Vagina (tissue), 2 donors: ENCODE data around the gene KRTAP3-1. TPM values are rescaled to one million over a fixed set of nuclear protein-coding genes. Genes with fewer than 3 reads are reported as not detected.

ENCODE experiments used
- DNase-seq, 2 donors: peaks; one replicate each; pipeline ENCODE4 v3.0.0-alpha.2; 2017; ENCODE audit errors: extremely low spot score in 2 of 2
- H3K27ac ChIP-seq: fragments of 200-600 bp; sonication (generic); one replicate; pipeline ENCODE4 v1.5.1; 2019
- H3K27me3 ChIP-seq: fragments of 200-600 bp; sonication (generic); one replicate; pipeline ENCODE4 v1.5.1; 2019
- H3K36me3 ChIP-seq, 2 donors: fragments of 200-600 bp; sonication (generic); one replicate each; pipeline ENCODE4 v1.5.1; 2017 to 2019
- H3K4me1 ChIP-seq: fragments of 200-600 bp; sonication (generic); one replicate; pipeline ENCODE4 v1.5.1; 2019
- H3K4me3 ChIP-seq, 2 donors: fragments of 200-600 bp; sonication (generic); 1 replicate in 1 of 2; 2 replicates in 1 of 2; pipeline ENCODE4 v1.5.1; 2016 to 2019
- H3K9me3 ChIP-seq: fragments of 200-600 bp; sonication (generic); one replicate; pipeline ENCODE4 v1.5.1; 2019
- CTCF ChIP-seq, 3 experiments: fragments of 450-650 bp in 2 of 3; fragments of 200-600 bp in 1 of 3; sonication (generic) in 1 of 3; IDR thresholded peaks; one replicate each; pipeline ENCODE4 v1.5.1; 2017 to 2019; ENCODE audit warnings: antibody characterized with exemption in 3 of 3, mild to moderate bottlenecking in 2 of 3, moderate library complexity in 2 of 3
- POLR2A ChIP-seq, 2 donors: fragments of 450-650 bp; IDR thresholded peaks; one replicate each; pipeline ENCODE4 v1.6.1; 2017; ENCODE audit warnings: antibody characterized with exemption in 2 of 2, mild to moderate bottlenecking in 2 of 2, moderate library complexity in 2 of 2
- POLR2AphosphoS5 ChIP-seq, 2 donors: sonication (generic); formaldehyde crosslinking; IDR thresholded peaks; one replicate each; pipeline ENCODE4 v1.9.0; 2017; ENCODE audit warnings: antibody characterized with exemption in 2 of 2, mild to moderate bottlenecking in 2 of 2, low read depth in 1 of 2; ENCODE audit not compliant: insufficient read depth in 1 of 2
- intact Hi-C: fragments of 100-400 bp; cut with DNase I; formaldehyde crosslinking; loops from one replicate; pipeline ENCODE4 v1.15.1; 2023
- total RNA-seq: library from RNA; depleted of rRNA; stranded (reverse); fragments of >200 nt; gene quantifications from one replicate; pipeline ENCODE4 v1.2.3, GENCODE V29; 2016

Gene KRTAP3-1
- total RNA-seq, 1 donor from 2014 or later, result not detected

- Histone ChIP-seq H3K4me1 (no peaks in the 10 kb centered on the region), H3K9me3 (no peaks in the 10 kb centered on the region), H3K4me3 (no peak overlapping the region), H3K27me3 (no peaks in the 10 kb centered on the region), H3K27ac (peak overlapping the region; percentile 53), H3K36me3 (no peaks in the 10 kb centered on the region)
- intact Hi-C loops, result no loop called here
- DNase-seq, result no peak
- no peak for TF ChIP-seq CTCF (IDR thresholded peaks at IDR 0.05)
- no peak for TF ChIP-seq POLR2AphosphoS5 (IDR thresholded peaks at IDR 0.05; ENCODE audit: insufficient read depth in 1 of 2, low read depth in 1 of 2)
- TF ChIP-seq POLR2A (IDR thresholded peaks at IDR 0.05), result no peak
Measured at GRCh38 chr17:40980117-40980516, 28.8 kb downstream of the KRTAP3-1 start.

GRCh38 chr17:40978575-40979151 lies 30.3 kb downstream of the KRTAP3-1 start:
- intact Hi-C loops, result no loop called here
- Histone ChIP-seq H3K4me3 (no peak overlapping the region), H3K27me3 (no peaks in the 10 kb centered on the region), H3K9me3 (no peaks in the 10 kb centered on the region), H3K27ac (no peak overlapping the region), H3K36me3 (no peaks in the 10 kb centered on the region), H3K4me1 (no peaks in the 10 kb centered on the region)
- TF ChIP-seq POLR2A (IDR thresholded peaks at IDR 0.05) (no peak), CTCF (IDR thresholded peaks at IDR 0.05) (no peak), POLR2AphosphoS5 (IDR thresholded peaks at IDR 0.05; ENCODE audit: insufficient read depth in 1 of 2, low read depth in 1 of 2) (no peak)
- no peak for DNase-seq

- Histone ChIP-seq H3K9me3 (no peaks in the 10 kb centered on the region), H3K4me1 (no peaks in the 10 kb centered on the region), H3K27ac (no peak overlapping the region), H3K4me3 (no peak overlapping the region), H3K36me3 (no peaks in the 10 kb centered on the region), H3K27me3 (no peaks in the 10 kb centered on the region)
- TF ChIP-seq POLR2A (IDR thresholded peaks at IDR 0.05) (no peak), CTCF (IDR thresholded peaks at IDR 0.05) (no peak), POLR2AphosphoS5 (IDR thresholded peaks at IDR 0.05; ENCODE audit: insufficient read depth in 1 of 2, low read depth in 1 of 2) (no peak)
- intact Hi-C loops, result no loop called here
- no peak for DNase-seq
Measured at GRCh38 chr17:40975516-40975915, 33.4 kb downstream of the KRTAP3-1 start.

GRCh38 chr17:40974366-40974765 lies 34.6 kb downstream of the KRTAP3-1 start:
- TF ChIP-seq POLR2A (IDR thresholded peaks at IDR 0.05) (no peak), CTCF (IDR thresholded peaks at IDR 0.05) (no peak), POLR2AphosphoS5 (IDR thresholded peaks at IDR 0.05; ENCODE audit: insufficient read depth in 1 of 2, low read depth in 1 of 2) (no peak)

GRCh38 chr17:40967582-40967981 lies 41.3 kb downstream of the KRTAP3-1 start:
- H3K4me1 ChIP-seq, result no peaks in the 10 kb centered on the region
- H3K4me3 ChIP-seq, result no peak overlapping the region
- no peaks in the 10 kb centered on the region for H3K27me3 ChIP-seq
- no peaks in the 10 kb centered on the region for H3K9me3 ChIP-seq
- H3K36me3 ChIP-seq, result no peaks in the 10 kb centered on the region
- H3K27ac ChIP-seq, result no peak overlapping the region
- intact Hi-C loops, result no loop called here
- no peak for DNase-seq
- no peak for TF ChIP-seq CTCF (IDR thresholded peaks at IDR 0.05)
- TF ChIP-seq POLR2AphosphoS5 (IDR thresholded peaks at IDR 0.05; ENCODE audit: insufficient read depth in 1 of 2, low read depth in 1 of 2), result no peak
- TF ChIP-seq POLR2A (IDR thresholded peaks at IDR 0.05), result no peak

More at GRCh38 chr17:40974366-40974765, 34.6 kb downstream of the KRTAP3-1 start:
- Histone ChIP-seq H3K36me3 (no peaks in the 10 kb centered on the region), H3K27me3 (no peaks in the 10 kb centered on the region), H3K4me3 (no peak overlapping the region), H3K9me3 (no peaks in the 10 kb centered on the region), H3K27ac (no peak overlapping the region), H3K4me1 (no peaks in the 10 kb centered on the region)
- no peak for DNase-seq
- intact Hi-C loops, result no loop called here
